Activated CD8-positive, alpha-beta T cell treated with anti-CD3 and anti-CD28 coated beads, Interleukin-2, amount 10 ng/mL, durations not matched to agents 7 days and 5 days (primary cell): ENCODE data around the gene AWAT1. TPM values are rescaled to one million over a fixed set of nuclear protein-coding genes. Genes with fewer than 3 reads are reported as not detected.
"Not testable (repeated sequence)": the region's sequence is repeated elsewhere in the genome, so short reads cannot be mapped to it uniquely, and the experiment has no call there.

ENCODE experiments used
- ATAC-seq: fragments of 150-1000 bp; cut with Tn5 transposase; one replicate; pipeline ENCODE4 v1.10.0; 2021; ENCODE audit warnings: moderate library complexity
- CTCF ChIA-PET: fragments of 350-600 bp; sonication (Branson Sonifier 250); formaldehyde crosslinking; loops from one replicate; lab custom pipeline; 2021; ENCODE audit warnings: antibody characterized with exemption; lab: Charles Lee
- POLR2A ChIA-PET: fragments of 350-600 bp; sonication (Branson Sonifier 250); formaldehyde crosslinking; loops from one replicate; lab custom pipeline; 2021; ENCODE audit warnings: antibody characterized with exemption; lab: Charles Lee
- DNase-seq: peaks from one replicate; pipeline ENCODE4 v3.0.0-alpha.2; 2020
- H3K27ac Mint-ChIP-seq: one replicate; pipeline ENCODE4 v1.8.0; 2021; ENCODE audit warnings: mild to moderate bottlenecking, mixed read lengths
- H3K27me3 Mint-ChIP-seq: one replicate; pipeline ENCODE4 v1.8.0; 2021; ENCODE audit warnings: low read depth, mixed read lengths
- H3K36me3 Mint-ChIP-seq: one replicate; pipeline ENCODE4 v1.8.0; 2021; ENCODE audit warnings: low read depth, mixed read lengths
- H3K4me1 Mint-ChIP-seq: one replicate; pipeline ENCODE4 v1.8.0; 2021; ENCODE audit warnings: low read depth, mixed read lengths
- H3K4me3 Mint-ChIP-seq: one replicate; pipeline ENCODE4 v1.8.0; 2021; ENCODE audit warnings: mild to moderate bottlenecking, mixed read lengths
- H3K9me3 Mint-ChIP-seq: one replicate; pipeline ENCODE4 v1.8.0; 2022; ENCODE audit warnings: mixed read lengths; ENCODE audit not compliant: insufficient read depth
- total RNA-seq, 2 experiments: library from RNA; stranded (reverse); gene quantifications; one replicate each; pipeline ENCODE4 v1.2.3, GENCODE V29; 2021

AWAT1 gene
- total RNA-seq, 2 experiments from 2014 or later = not detected

- H3K4me3 Mint-ChIP-seq, POLR2A ChIA-PET, ATAC-seq, CTCF ChIA-PET, H3K27ac Mint-ChIP-seq, H3K27me3 Mint-ChIP-seq, DNase-seq, H3K9me3 Mint-ChIP-seq, H3K4me1 Mint-ChIP-seq, H3K36me3 Mint-ChIP-seq: not testable (repeated sequence)
These were observed 9.1 kb downstream of the AWAT1 start for GRCh38 chrX:70243601-70244000.

GRCh38 chrX:70244881-70245280 is 10.4 kb downstream of the AWAT1 start:
- Mint-ChIP-seq H3K27ac (no peak overlapping the region), H3K27me3 (no peaks in the 10 kb centered on the region), H3K4me1 (no peaks in the 10 kb centered on the region), H3K9me3 (no peaks in the 10 kb centered on the region), H3K36me3 (no peaks in the 10 kb centered on the region), H3K4me3 (no peak overlapping the region)
- ATAC-seq (no peak), DNase-seq (no peak)
- CTCF ChIA-PET = no interaction called here
- POLR2A ChIA-PET = no interaction called here

GRCh38 chrX:70247252-70247651 is 12.8 kb downstream of the AWAT1 start:
- no peak overlapping the region for H3K27ac Mint-ChIP-seq

GRCh38 chrX:70252491-70252890 is 18.0 kb downstream of the AWAT1 start:
- Mint-ChIP-seq H3K27me3 (no peaks in the 10 kb centered on the region), H3K27ac (no peak overlapping the region), H3K4me1 (peaks cover 8% of the 10 kb centered on the region), H3K9me3 (no peaks in the 10 kb centered on the region), H3K4me3 (no peak overlapping the region), H3K36me3 (no peaks in the 10 kb centered on the region)
- CTCF ChIA-PET = no interaction called here
- no peak for ATAC-seq
- POLR2A ChIA-PET = no interaction called here
- no peak for DNase-seq

More at GRCh38 chrX:70247252-70247651, 12.8 kb downstream of the AWAT1 start:
- ChIA-PET CTCF (no interaction called here), POLR2A (no interaction called here)
- no peaks in the 10 kb centered on the region for H3K27me3 Mint-ChIP-seq
- no peak overlapping the region for H3K4me3 Mint-ChIP-seq
- H3K4me1 Mint-ChIP-seq = no peaks in the 10 kb centered on the region
- ATAC-seq = no peak
- H3K36me3 Mint-ChIP-seq = no peaks in the 10 kb centered on the region
- no peaks in the 10 kb centered on the region for H3K9me3 Mint-ChIP-seq
- DNase-seq = no peak

DNA sequence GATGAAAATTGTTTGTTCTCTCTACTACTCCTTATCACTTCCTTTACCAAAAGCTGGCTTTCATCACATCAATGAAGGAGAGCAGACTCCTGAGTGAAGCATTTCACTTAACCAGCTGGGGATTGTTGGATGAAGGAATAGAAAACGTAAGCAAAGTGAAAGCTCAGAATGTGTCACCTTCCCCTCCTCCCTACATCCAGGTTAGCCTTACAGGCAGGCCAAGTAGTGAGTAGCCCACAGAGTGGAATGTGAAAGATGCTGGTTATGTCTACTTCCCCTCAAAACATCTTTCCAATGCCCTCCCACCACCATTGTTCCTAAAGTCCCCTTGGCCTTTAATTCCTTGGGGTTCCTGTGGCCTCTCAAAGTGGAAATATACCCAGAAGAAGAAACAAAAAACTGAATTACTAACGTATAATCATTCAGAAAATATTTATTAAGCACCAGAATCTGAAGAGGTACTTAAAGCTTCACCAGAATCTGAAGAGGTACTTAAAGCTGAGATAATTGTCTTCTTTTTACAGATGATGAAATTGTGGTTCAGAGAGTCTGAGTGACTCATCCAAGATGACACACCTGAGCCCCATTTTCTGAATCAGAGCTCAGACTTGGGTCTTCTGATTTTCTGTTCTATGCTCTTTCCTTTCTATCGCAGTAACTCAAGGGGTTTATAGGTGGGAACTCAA is 19.1 kb downstream of the AWAT1 start:
- no peaks in the 10 kb centered on the region for H3K36me3 Mint-ChIP-seq
- H3K4me3 Mint-ChIP-seq = no peak overlapping the region
- H3K27ac Mint-ChIP-seq = no peak overlapping the region
- CTCF ChIA-PET = no interaction called here
- no peaks in the 10 kb centered on the region for H3K9me3 Mint-ChIP-seq
- ATAC-seq (no peak), DNase-seq (no peak)
- H3K27me3 Mint-ChIP-seq = no peaks in the 10 kb centered on the region
- POLR2A ChIA-PET = no interaction called here
- peaks cover 8% of the 10 kb centered on the region for H3K4me1 Mint-ChIP-seq

DNA sequence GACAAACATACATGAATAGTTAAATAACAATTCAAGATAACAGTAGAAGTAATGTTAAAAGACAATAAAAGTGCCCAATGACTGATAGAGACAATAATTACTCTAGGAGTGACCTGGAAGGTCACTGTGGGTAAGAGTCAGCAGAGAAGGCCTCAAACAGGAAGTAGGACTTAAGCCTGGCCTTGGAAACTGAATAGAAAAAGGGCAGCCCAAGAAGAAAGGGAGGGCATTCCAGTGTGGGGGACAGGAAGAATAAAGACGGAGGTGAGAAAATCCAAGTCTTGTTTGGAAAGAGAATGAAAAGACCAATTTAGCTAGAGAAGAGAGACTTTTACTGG is 19.6 kb downstream of the AWAT1 start:
- H3K27me3 Mint-ChIP-seq = no peaks in the 10 kb centered on the region
- H3K27ac Mint-ChIP-seq = no peak overlapping the region
- no peak for DNase-seq
- no peaks in the 10 kb centered on the region for H3K36me3 Mint-ChIP-seq
- ATAC-seq = no peak
- no peak overlapping the region for H3K4me3 Mint-ChIP-seq
- peaks cover 8% of the 10 kb centered on the region for H3K4me1 Mint-ChIP-seq
- H3K9me3 Mint-ChIP-seq = no peaks in the 10 kb centered on the region
- ChIA-PET CTCF (no interaction called here), POLR2A (no interaction called here)

GRCh38 chrX:70254909-70255308 is 20.5 kb downstream of the AWAT1 start:
- no peaks in the 10 kb centered on the region for H3K27me3 Mint-ChIP-seq
- POLR2A ChIA-PET = no interaction called here
- no peaks in the 10 kb centered on the region for H3K9me3 Mint-ChIP-seq
- CTCF ChIA-PET = no interaction called here
- peaks cover 8% of the 10 kb centered on the region for H3K4me1 Mint-ChIP-seq
- no peak for DNase-seq
- no peak overlapping the region for H3K27ac Mint-ChIP-seq
- no peak overlapping the region for H3K4me3 Mint-ChIP-seq
- no peak for ATAC-seq
- no peaks in the 10 kb centered on the region for H3K36me3 Mint-ChIP-seq

- no peak overlapping the region for H3K4me3 Mint-ChIP-seq
- DNase-seq (no peak), ATAC-seq (no peak)
- peaks cover 8% of the 10 kb centered on the region for H3K4me1 Mint-ChIP-seq
- H3K9me3 Mint-ChIP-seq = no peaks in the 10 kb centered on the region
- H3K27ac Mint-ChIP-seq = no peak overlapping the region
- CTCF ChIA-PET = no interaction called here
- H3K36me3 Mint-ChIP-seq = no peaks in the 10 kb centered on the region
- no peaks in the 10 kb centered on the region for H3K27me3 Mint-ChIP-seq
- POLR2A ChIA-PET = no interaction called here
These were observed 21.0 kb downstream of the AWAT1 start for GRCh38 chrX:70255452-70255851.

DNA sequence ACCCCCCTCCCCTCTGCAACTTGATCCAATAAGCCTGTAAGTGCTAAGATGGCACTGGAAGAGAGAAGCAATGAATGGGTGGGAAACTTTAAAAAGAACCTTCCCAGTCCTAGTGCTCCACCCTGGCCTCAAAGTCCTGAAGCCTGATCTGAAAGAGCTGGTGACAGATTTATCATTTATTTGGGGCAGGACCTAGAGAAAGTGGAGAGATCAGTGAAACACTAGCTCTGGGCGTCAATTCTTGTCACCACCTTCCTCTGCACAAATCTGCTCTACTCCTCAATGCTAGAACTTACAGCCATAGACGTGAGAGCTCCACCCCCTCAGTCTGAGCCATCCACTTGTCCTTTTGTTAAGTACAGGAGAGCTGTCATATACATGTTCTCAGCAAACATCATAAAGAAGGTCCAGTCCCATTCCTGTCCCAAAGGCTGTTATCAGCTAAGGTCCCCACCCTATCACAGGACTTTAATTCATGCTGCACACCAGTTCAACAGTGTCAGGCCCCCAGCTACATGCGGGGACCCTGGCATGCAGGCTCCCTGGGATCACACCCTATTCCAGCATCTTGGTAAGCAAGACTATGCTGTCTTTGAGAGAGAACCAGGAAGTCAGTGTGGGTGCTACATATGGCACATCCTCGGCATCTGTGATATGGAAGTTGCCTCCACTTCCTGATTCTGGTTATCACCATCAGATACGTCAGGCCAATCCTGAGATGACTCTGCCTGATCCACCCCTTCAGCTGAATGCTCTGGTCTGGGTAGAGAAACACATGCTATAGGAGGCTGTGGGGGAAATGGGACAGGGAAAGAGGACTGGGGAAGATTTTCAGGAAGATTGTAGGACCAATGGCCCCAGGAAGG is 23.2 kb downstream of the AWAT1 start:
- ATAC-seq (no peak), DNase-seq (no peak)
- Mint-ChIP-seq H3K4me3 (no peak overlapping the region), H3K27ac (no peak overlapping the region), H3K36me3 (no peaks in the 10 kb centered on the region), H3K9me3 (no peaks in the 10 kb centered on the region), H3K4me1 (peaks cover 8% of the 10 kb centered on the region), H3K27me3 (no peaks in the 10 kb centered on the region)
- POLR2A ChIA-PET = no interaction called here
- CTCF ChIA-PET = no interaction called here

- ATAC-seq (no peak), DNase-seq (no peak)
- Mint-ChIP-seq H3K27ac (no peak within 1 kb of the TSS), H3K36me3 (no peaks in the 10 kb centered on the region), H3K27me3 (peaks cover 2% of the 10 kb centered on the region), H3K4me1 (no peaks in the 10 kb centered on the region), H3K4me3 (no peak within 1 kb of the TSS), H3K9me3 (no peaks in the 10 kb centered on the region)
- ChIA-PET POLR2A (no interaction called here), CTCF (no interaction called here)
These were observed 25.6 kb downstream of the AWAT1 start, which contains the start of gene P2RY4 for GRCh38 chrX:70260104-70260503. TSS of gene P2RY4 (minus strand) at chrX:70260204. CDS start at chrX:70259624, 580 bp downstream.

DNA sequence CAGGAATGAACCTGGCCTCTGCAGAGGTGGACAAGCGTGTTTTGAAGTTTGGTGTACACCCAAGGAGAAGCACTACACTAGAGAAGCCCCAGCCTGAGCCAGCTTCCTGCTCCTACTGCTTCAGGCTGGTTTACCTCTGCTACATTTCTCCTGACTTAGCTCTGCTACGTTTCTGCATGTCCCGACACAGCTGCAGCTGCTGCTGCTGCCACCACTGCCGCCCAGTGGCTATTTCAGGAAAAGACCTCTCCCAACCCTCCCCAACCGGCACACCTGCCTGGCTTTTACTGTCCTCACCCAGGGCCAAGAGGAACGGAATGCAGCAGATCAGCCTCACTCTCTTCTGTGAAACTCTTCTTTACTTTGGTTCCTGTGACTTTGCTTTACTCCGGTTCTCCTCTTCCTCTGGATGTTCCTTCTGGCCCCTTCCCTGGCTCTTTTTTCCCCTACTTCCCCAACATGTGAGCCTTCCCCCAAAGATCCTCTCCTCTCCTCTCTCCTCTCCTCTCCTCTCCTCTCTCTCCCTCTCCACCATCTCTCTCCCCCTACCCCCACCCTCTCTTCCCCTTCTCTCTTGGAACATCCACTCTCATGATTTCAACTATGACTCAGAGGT is 28.6 kb downstream of the AWAT1 start:
- DNase-seq = peak; percentile 50
- H3K9me3 Mint-ChIP-seq = no peaks in the 10 kb centered on the region

DNA sequence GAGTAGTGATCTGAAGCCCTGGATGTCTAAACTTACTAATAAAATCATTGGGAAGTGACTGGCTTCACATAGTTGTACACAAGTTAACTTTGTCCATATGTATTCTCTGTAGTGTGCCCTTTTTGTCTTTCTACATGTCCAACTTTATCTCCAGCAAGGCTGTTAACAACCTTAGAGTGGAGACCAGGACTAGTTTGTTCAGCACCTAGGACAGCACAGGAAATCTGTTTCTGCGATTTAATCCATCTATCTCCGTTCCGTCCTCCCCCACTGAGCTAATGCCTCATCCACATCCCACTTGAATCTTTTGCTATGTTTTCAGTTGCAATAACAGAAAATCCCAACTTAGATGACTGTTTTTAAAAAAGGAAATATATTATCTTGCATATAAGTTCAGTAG is 30.3 kb downstream of the AWAT1 start:
- H3K4me3 Mint-ChIP-seq = no peak overlapping the region
- ChIA-PET POLR2A (no interaction called here), CTCF (no interaction called here)
- H3K4me1 Mint-ChIP-seq = no peaks in the 10 kb centered on the region
- H3K36me3 Mint-ChIP-seq = no peaks in the 10 kb centered on the region
- DNase-seq (no peak), ATAC-seq (no peak)
- peaks cover 2% of the 10 kb centered on the region for H3K27me3 Mint-ChIP-seq
- H3K9me3 Mint-ChIP-seq = no peaks in the 10 kb centered on the region
- H3K27ac Mint-ChIP-seq = no peak overlapping the region

More for the DNA sequence above, 28.6 kb downstream of the AWAT1 start:
- Mint-ChIP-seq H3K27me3 (peaks cover 2% of the 10 kb centered on the region), H3K4me1 (no peaks in the 10 kb centered on the region), H3K27ac (no peak overlapping the region), H3K4me3 (no peak overlapping the region), H3K36me3 (no peaks in the 10 kb centered on the region)
- POLR2A ChIA-PET = no interaction called here
- CTCF ChIA-PET = interaction anchor here (1.0 kb wide), 1 partner anchor 66 kb away, joined by 3 read pairs; no protein-coding TSS in a partner anchor
- ATAC-seq = peak; percentile 65
